HCT116 (cell line): ENCODE measurements around the gene ROR2.

Experiments used
- CBX3 ChIP-seq: IDR thresholded peaks from 2 replicates; pipeline ENCODE4 v1.6.1; 2012; ENCODE audit warnings: low read depth
- CEBPB ChIP-seq: IDR thresholded peaks from 2 replicates; pipeline ENCODE4 v1.6.1; 2012; ENCODE audit warnings: low read depth
- CTCF ChIP-seq, 3 experiments: fragments of 200-600 bp in 1 of 3; sonication (generic) in 1 of 3; IDR thresholded peaks in 2 of 3; conservative IDR thresholded peaks in 1 of 3; 2 replicates each; pipeline ENCODE4 v1.5.1; 2012 to 2017; ENCODE audit warnings: low read depth in 2 of 3, low read length in 2 of 3, antibody characterized with exemption in 1 of 3, borderline replicate concordance in 1 of 3, control low read depth in 1 of 3, mild to moderate bottlenecking in 1 of 3, mixed read lengths in 1 of 3, mixed run types in 1 of 3, moderate library complexity in 1 of 3; ENCODE audit not compliant: insufficient read depth in 1 of 3
- EZH2 ChIP-seq: fragments of 200-600 bp; sonication (generic); IDR thresholded peaks from 2 replicates; pipeline ENCODE4 v1.6.1; 2017; ENCODE audit warnings: antibody characterized with exemption, mixed run types
- EZH2phosphoT487 ChIP-seq: fragments of 200-600 bp; IDR thresholded peaks from 2 replicates; pipeline ENCODE4 v1.6.1; 2018; ENCODE audit warnings: antibody characterized with exemption, borderline replicate concordance
- RAD21 ChIP-seq: IDR thresholded peaks from 2 replicates; pipeline ENCODE4 v1.6.1; 2012; ENCODE audit warnings: low read depth, mild to moderate bottlenecking
- SIN3A ChIP-seq: IDR thresholded peaks from 2 replicates; pipeline ENCODE4 v1.6.1; 2012; ENCODE audit warnings: low read depth
- SP1 ChIP-seq: IDR thresholded peaks from 2 replicates; pipeline ENCODE4 v1.6.1; 2012; ENCODE audit warnings: low read depth
- ZNF274 ChIP-seq: fragments of 200-500 bp; sonication (Bioruptor generic); IDR thresholded peaks from 2 replicates; pipeline ENCODE4 v1.6.1; 2014; ENCODE audit warnings: mild to moderate bottlenecking, low read depth, low read length, inconsistent platforms
- TF ChIP-seq, protein P1 (sequence below): IDR thresholded peaks from 2 replicates; pipeline ENCODE4 v1.6.1; 2012

GRCh38 chr9:91580136-91580535, 369.9 kb downstream of the ROR2 start:
- TF ChIP-seq SP1 (no peak), SIN3A (no peak), EZH2 (no peak), CTCF (IDR thresholded peaks at IDR 0.05 in 2 of 3, conservative IDR thresholded peaks at IDR 0.05 in 1 of 3; ENCODE audit: borderline replicate concordance in 1 of 3, insufficient read depth in 1 of 3, low read depth in 2 of 3, low read length in 2 of 3) (no peak), RAD21 (no peak), ZNF274 (no peak), CEBPB (no peak), CBX3 (no peak), EZH2phosphoT487 (no peak)
- TF ChIP-seq, protein P1, sequence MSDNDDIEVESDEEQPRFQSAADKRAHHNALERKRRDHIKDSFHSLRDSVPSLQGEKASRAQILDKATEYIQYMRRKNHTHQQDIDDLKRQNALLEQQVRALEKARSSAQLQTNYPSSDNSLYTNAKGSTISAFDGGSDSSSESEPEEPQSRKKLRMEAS: no peak
